Endothelial cell of umbilical vein (primary cell): Measurements from ENCODE around the gene EVI5. TPM values are rescaled to one million over a fixed set of nuclear protein-coding genes. Genes with fewer than 3 reads are reported as not detected.

Experiments used
- BruUV-seq: library from RNA; stranded (reverse); fragments of 400-500 nt; replicated peaks from 2 replicates; lab custom pipeline; 2021; lab: Mats Ljungman, UMichigan
- CTCF ChIA-PET: fragments of 300-600, 350-600 bp; sonication (Branson Sonifier 250); formaldehyde crosslinking; loops from one replicate; lab custom pipeline; 2021; ENCODE audit warnings: antibody characterized with exemption, inconsistent platforms; lab: Charles Lee
- POLR2A ChIA-PET: fragments of 300-600, 350-600 bp; sonication (Branson Sonifier 250); formaldehyde crosslinking; loops from one replicate; lab custom pipeline; 2021; ENCODE audit warnings: antibody characterized with exemption, inconsistent platforms; lab: Charles Lee
- DNase-seq: peaks from one replicate; pipeline ENCODE4 v3.0.0-alpha.2; 2011; ENCODE audit warnings: low read depth, low spot score
- FAIRE-seq: peaks from 2 replicates; lab custom pipeline; 2011; peaks lifted over from hg19 to GRCh38; lab: Jason Lieb, UNC
- H2AFZ ChIP-seq: 2 replicates; pipeline ENCODE4 v1.6.0; 2012; ENCODE audit warnings: low read depth, low read length, control low read depth, inconsistent platforms
- H3K27ac ChIP-seq: 2 replicates; pipeline ENCODE4 v1.5.1; 2011; ENCODE audit warnings: low read depth, mild to moderate bottlenecking, control low read depth, low read length, moderate library complexity; ENCODE audit not compliant: insufficient read depth
- H3K27me3 ChIP-seq, 2 experiments: 2 replicates each; pipeline versions ENCODE4 v1.6.0 to v1.6.1; 2011; ENCODE audit warnings: low read length in 2 of 2, mixed read lengths in 1 of 2; ENCODE audit not compliant: control insufficient read depth in 2 of 2, insufficient read depth in 2 of 2
- H3K36me3 ChIP-seq, 2 experiments: 2 replicates in 1 of 2; 3 replicates in 1 of 2; pipeline ENCODE4 v1.5.1; 2011; ENCODE audit warnings: low read length in 2 of 2, mild to moderate bottlenecking in 1 of 2, moderate library complexity in 1 of 2; ENCODE audit not compliant: control insufficient read depth in 2 of 2, insufficient read depth in 2 of 2; ENCODE audit errors: extremely low read depth in 1 of 2
- H3K4me1 ChIP-seq: 3 replicates; pipeline ENCODE4 v1.5.1; 2011; ENCODE audit warnings: mild to moderate bottlenecking, low read length; ENCODE audit not compliant: control insufficient read depth, insufficient read depth; ENCODE audit errors: extremely low read depth
- H3K4me2 ChIP-seq: 2 replicates; pipeline ENCODE4 v1.6.1; 2011; ENCODE audit warnings: low read length, control low read depth, mixed read lengths; ENCODE audit not compliant: insufficient read depth
- H3K4me3 ChIP-seq, 3 experiments: fragments of 200-600 bp in 1 of 3; sonication (generic), shearing (Covaris generic) in 1 of 3; replicated peaks in 1 of 3; 2 replicates each; pipeline ENCODE4 v1.5.1; 2011 to 2016; ENCODE audit warnings: control low read depth in 3 of 3, low read length in 3 of 3, mild to moderate bottlenecking in 2 of 3, inconsistent platforms in 1 of 3, low read depth in 1 of 3, moderate library complexity in 1 of 3; ENCODE audit not compliant: insufficient read depth in 1 of 3
- H3K79me2 ChIP-seq: 2 replicates; pipeline ENCODE4 v1.6.0; 2012; ENCODE audit warnings: low read length, inconsistent platforms; ENCODE audit not compliant: control insufficient read depth, insufficient read depth
- H3K9ac ChIP-seq: replicated peaks from 2 replicates; pipeline ENCODE3; 2011; ENCODE audit warnings: low read length, control low read depth; ENCODE audit not compliant: insufficient read depth; ENCODE audit errors: extremely low read depth
- H3K9me1 ChIP-seq: replicated peaks from 3 replicates; pipeline ENCODE4 v1.6.0; 2011; ENCODE audit warnings: mild to moderate bottlenecking, low read length; ENCODE audit not compliant: control insufficient read depth, insufficient read depth; ENCODE audit errors: extremely low read depth
- H3K9me3 ChIP-seq: replicated peaks from 2 replicates; pipeline ENCODE4 v1.5.1; 2012; ENCODE audit warnings: low read length, inconsistent platforms; ENCODE audit not compliant: control insufficient read depth, insufficient read depth
- H4K20me1 ChIP-seq: replicated peaks from 2 replicates; pipeline ENCODE3; 2011; ENCODE audit warnings: mild to moderate bottlenecking, low read length; ENCODE audit not compliant: control insufficient read depth, insufficient read depth; ENCODE audit errors: extremely low read depth
- EZH2 ChIP-seq: IDR thresholded peaks from 2 replicates; pipeline ENCODE4 v1.6.1; 2012; ENCODE audit warnings: borderline replicate concordance, low read depth, mild to moderate bottlenecking, moderate library complexity, low read length, inconsistent platforms; ENCODE audit not compliant: severe bottlenecking
- FOS ChIP-seq: IDR thresholded peaks from 2 replicates; pipeline ENCODE4 v1.6.1; 2011; ENCODE audit warnings: mild to moderate bottlenecking, low read length, moderate library complexity, borderline replicate concordance; ENCODE audit not compliant: insufficient read depth
- GATA2 ChIP-seq: IDR thresholded peaks from 2 replicates; pipeline ENCODE4 v1.7.0; 2011; ENCODE audit warnings: low read depth, mild to moderate bottlenecking, moderate library complexity, mixed read lengths, low read length; ENCODE audit not compliant: insufficient read length, insufficient read depth
- JUN ChIP-seq: IDR thresholded peaks from 2 replicates; pipeline ENCODE4 v1.6.1; 2011; ENCODE audit warnings: borderline replicate concordance, low read depth; ENCODE audit not compliant: insufficient read length, insufficient read depth
- MYC ChIP-seq: IDR thresholded peaks from one replicate; pipeline ENCODE4 v1.6.1; 2011; ENCODE audit warnings: mild to moderate bottlenecking, low read depth, low read length
- POLR2A ChIP-seq: IDR thresholded peaks from 2 replicates; pipeline ENCODE4 v1.6.1; 2012; ENCODE audit warnings: low read depth, mild to moderate bottlenecking, control low read depth, low read length
- POLR2AphosphoS5 ChIP-seq: IDR thresholded peaks from 2 replicates; pipeline ENCODE4 v1.6.1; 2012; ENCODE audit warnings: low read depth, mild to moderate bottlenecking, control low read depth, low read length, moderate library complexity; ENCODE audit not compliant: insufficient read depth
- dilution Hi-C: fragments of 300-500 bp; cut with MboI; formaldehyde crosslinking; loops from one replicate; pipeline ENCODE4 v1.15.0; 2019; ENCODE audit warnings: low sequenced_read_pairs; ENCODE audit not compliant: extremely low pct_ligation_motif_present
- intact Hi-C: fragments of 100-400 bp; cut with micrococcal nuclease; formaldehyde crosslinking; loops from one replicate; pipeline ENCODE4 v1.10.0; 2022
- polyA plus RNA-seq, 4 experiments: library from polyadenylated mRNA; depleted of rRNA in 3 of 4; stranded (reverse) in 3 of 4; unstranded in 1 of 4; fragments of >200 nt; gene quantifications; 2 replicates each; pipeline versions ENCODE4 v1.2.1 to v1.2.3, GENCODE V29; 2011 to 2012; ENCODE audit warnings: missing spikeins in 1 of 4
- total RNA-seq: library from RNA; stranded (reverse); gene quantifications from 2 replicates; pipeline ENCODE4 v1.2.3, GENCODE V29; 2021
- TF ChIP-seq, protein P1 (sequence below): IDR thresholded peaks from 2 replicates; pipeline ENCODE4 v1.6.1; 2011; ENCODE audit not compliant: insufficient read depth, insufficient read length
- TF ChIP-seq, protein P2 (sequence below), 2 donors: IDR thresholded peaks; 1 replicate in 1 of 2; 2 replicates in 1 of 2; pipeline ENCODE4 v1.5.1; 2011; ENCODE audit warnings: low read length in 2 of 2, mild to moderate bottlenecking in 2 of 2, moderate library complexity in 2 of 2, control low read depth in 1 of 2, inconsistent platforms in 1 of 2, low read depth in 1 of 2; ENCODE audit not compliant: insufficient read depth in 1 of 2; ENCODE audit errors: extremely low read depth in 1 of 2

EVI5 gene
- total and polyA plus RNA-seq, 2 donors (not counting 3 experiments of a cell fraction or from before 2014, with no cell fraction given): 5.0 to 26.2 TPM

DNA sequence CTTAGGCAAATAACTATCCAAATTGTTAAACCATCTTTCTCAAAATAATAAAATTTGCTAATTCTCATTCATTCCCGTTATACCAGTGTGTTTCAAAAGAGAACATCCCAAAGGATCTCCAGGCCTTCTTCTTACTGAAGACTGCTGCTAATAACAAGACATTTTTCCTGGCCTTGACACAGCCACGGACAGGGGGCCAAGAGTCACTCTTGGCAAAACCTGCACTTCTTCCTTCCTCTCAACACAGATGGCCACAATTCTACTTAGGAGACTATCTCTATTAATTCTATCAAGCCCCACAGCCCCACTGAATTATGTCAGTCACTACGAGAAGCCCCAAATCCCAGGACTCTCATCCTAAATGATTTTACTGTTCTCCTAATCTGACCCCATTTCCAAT lies 86.0 kb downstream of the EVI5 start:
- intact Hi-C loops (no loop called here), dilution Hi-C loops (no loop called here)
- no peak for DNase-seq
- Histone ChIP-seq H3K27ac (no peak overlapping the region), H3K36me3 (no peaks in the 10 kb centered on the region), H3K4me1 (no peaks in the 10 kb centered on the region), H3K4me2 (no peak overlapping the region), H3K9ac (no peak overlapping the region), H3K4me3 (no peak overlapping the region), H4K20me1 (no peaks in the 10 kb centered on the region), H3K79me2 (no peaks in the 10 kb centered on the region), H3K27me3 (no peaks in the 10 kb centered on the region), H2AFZ (no peak overlapping the region), H3K9me1 (no peaks in the 10 kb centered on the region), H3K9me3 (no peaks in the 10 kb centered on the region)
- FAIRE-seq: no peak
- BruUV-seq: no TSS peak
- POLR2A ChIA-PET: no interaction called here
- CTCF ChIA-PET: no interaction called here
- TF ChIP-seq POLR2AphosphoS5 (no peak), GATA2 (no peak), FOS (no peak)

DNA sequence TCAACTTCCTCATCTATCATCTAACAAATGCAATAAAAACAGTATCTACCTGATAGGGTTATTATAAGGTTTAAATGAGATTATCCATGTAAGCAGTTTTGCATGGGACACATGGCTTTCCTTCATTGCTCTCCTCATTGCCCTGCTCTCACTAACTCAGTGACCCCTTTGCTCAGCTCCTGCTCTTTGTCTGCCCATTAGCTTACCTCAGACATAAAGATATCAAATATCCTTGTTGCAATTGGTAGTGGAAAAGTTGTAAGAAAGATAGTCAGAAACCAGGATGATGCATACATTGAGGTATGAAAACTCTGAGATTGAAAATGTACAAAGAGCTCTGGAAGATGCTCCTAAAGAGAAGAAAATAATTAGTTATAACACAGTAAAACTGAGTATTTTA lies 89.8 kb downstream of the EVI5 start:
- H3K9ac ChIP-seq: no peak overlapping the region

More for the DNA sequence above, 89.8 kb downstream of the EVI5 start:
- no peaks in the 10 kb centered on the region for H3K36me3 ChIP-seq
- no peaks in the 10 kb centered on the region for H3K27me3 ChIP-seq
- H3K4me1 ChIP-seq: peaks cover 11% of the 10 kb centered on the region
- no peaks in the 10 kb centered on the region for H3K9me1 ChIP-seq
- no peak overlapping the region for H3K27ac ChIP-seq
- dilution Hi-C loops (no loop called here), intact Hi-C loops (no loop called here)
- H3K9me3 ChIP-seq: no peaks in the 10 kb centered on the region
- no peak overlapping the region for H3K4me3 ChIP-seq
- no TSS peak for BruUV-seq
- ChIA-PET POLR2A (no interaction called here), CTCF (no interaction called here)
- no peak overlapping the region for H3K4me2 ChIP-seq
- DNase-seq (no peak), FAIRE-seq (no peak)
- H3K79me2 ChIP-seq: no peaks in the 10 kb centered on the region
- no peak overlapping the region for H2AFZ ChIP-seq
- H4K20me1 ChIP-seq: no peaks in the 10 kb centered on the region
- TF ChIP-seq GATA2 (no peak), FOS (no peak), POLR2A (no peak), EZH2 (no peak), MYC (no peak), JUN (no peak), POLR2AphosphoS5 (no peak)
- TF ChIP-seq, protein P1, sequence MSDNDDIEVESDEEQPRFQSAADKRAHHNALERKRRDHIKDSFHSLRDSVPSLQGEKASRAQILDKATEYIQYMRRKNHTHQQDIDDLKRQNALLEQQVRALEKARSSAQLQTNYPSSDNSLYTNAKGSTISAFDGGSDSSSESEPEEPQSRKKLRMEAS: no peak
- TF ChIP-seq, protein P2, sequence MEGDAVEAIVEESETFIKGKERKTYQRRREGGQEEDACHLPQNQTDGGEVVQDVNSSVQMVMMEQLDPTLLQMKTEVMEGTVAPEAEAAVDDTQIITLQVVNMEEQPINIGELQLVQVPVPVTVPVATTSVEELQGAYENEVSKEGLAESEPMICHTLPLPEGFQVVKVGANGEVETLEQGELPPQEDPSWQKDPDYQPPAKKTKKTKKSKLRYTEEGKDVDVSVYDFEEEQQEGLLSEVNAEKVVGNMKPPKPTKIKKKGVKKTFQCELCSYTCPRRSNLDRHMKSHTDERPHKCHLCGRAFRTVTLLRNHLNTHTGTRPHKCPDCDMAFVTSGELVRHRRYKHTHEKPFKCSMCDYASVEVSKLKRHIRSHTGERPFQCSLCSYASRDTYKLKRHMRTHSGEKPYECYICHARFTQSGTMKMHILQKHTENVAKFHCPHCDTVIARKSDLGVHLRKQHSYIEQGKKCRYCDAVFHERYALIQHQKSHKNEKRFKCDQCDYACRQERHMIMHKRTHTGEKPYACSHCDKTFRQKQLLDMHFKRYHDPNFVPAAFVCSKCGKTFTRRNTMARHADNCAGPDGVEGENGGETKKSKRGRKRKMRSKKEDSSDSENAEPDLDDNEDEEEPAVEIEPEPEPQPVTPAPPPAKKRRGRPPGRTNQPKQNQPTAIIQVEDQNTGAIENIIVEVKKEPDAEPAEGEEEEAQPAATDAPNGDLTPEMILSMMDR (IDR thresholded peaks at IDR 0.05; ENCODE audit: extremely low read depth in 1 of 2, insufficient read depth in 1 of 2, low read depth in 1 of 2, low read length in 2 of 2): no peak
